Left colon (tissue), 2 donors: Measurements from ENCODE around the gene HPS3. TPM values are rescaled to one million over a fixed set of nuclear protein-coding genes. Genes with fewer than 3 reads are reported as not detected.

Experiments used
- ATAC-seq: fragments of 200-7000 bp; cut with Tn5 transposase; one replicate; pipeline ENCODE4 v1.9.1; 2020; ENCODE audit warnings: mild to moderate bottlenecking, moderate library complexity
- DNase-seq, 2 donors: peaks; one replicate each; pipeline ENCODE4 v3.0.0-alpha.2; 2020
- intact Hi-C, 2 donors: fragments of 100-400 bp; cut with DNase I in 1 of 2; cut with micrococcal nuclease in 1 of 2; formaldehyde crosslinking; loops; one replicate each; pipeline versions ENCODE4 v1.11.2 to v1.14.0; 2022; cut with DNase I, micrococcal nuclease
- total RNA-seq, 2 donors: library from RNA; stranded (reverse); fragmentation: NEBNext Ultra II Directional; extraction: Animal tissue kit (Norgen Biotek cat#: 25700); gene quantifications; one replicate each; pipeline ENCODE4 v1.2.1, GENCODE V29; 2021
- donor health status: DM: no; HTN: no; CAD: no.
- donor health status: DM: yes; HTN: yes; CAD: no.

HPS3 gene
- total RNA-seq, 2 donors from 2014 or later: 15.0 to 18.1 TPM

DNA sequence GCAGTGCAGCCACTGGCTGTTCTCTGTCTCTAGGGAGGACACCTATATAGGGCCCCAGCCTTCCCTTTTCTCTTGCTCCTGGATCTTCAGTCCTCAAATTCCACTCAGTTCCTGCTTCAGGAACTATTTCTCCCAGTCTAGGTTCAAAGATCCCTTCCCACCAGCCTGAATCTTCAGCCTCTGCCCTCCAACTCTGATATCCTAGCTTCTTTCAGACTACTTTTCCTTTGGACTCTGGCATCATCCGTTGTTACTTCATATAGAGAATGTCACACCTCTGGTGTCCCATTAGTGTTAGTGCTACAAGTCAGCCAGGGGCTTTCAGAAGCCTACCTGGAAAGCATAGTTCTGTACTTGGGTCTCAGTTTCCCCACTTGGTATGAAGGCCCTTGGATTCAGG, 10.0 kb upstream of the HPS3 start:
- DNase-seq: no peak

DNA sequence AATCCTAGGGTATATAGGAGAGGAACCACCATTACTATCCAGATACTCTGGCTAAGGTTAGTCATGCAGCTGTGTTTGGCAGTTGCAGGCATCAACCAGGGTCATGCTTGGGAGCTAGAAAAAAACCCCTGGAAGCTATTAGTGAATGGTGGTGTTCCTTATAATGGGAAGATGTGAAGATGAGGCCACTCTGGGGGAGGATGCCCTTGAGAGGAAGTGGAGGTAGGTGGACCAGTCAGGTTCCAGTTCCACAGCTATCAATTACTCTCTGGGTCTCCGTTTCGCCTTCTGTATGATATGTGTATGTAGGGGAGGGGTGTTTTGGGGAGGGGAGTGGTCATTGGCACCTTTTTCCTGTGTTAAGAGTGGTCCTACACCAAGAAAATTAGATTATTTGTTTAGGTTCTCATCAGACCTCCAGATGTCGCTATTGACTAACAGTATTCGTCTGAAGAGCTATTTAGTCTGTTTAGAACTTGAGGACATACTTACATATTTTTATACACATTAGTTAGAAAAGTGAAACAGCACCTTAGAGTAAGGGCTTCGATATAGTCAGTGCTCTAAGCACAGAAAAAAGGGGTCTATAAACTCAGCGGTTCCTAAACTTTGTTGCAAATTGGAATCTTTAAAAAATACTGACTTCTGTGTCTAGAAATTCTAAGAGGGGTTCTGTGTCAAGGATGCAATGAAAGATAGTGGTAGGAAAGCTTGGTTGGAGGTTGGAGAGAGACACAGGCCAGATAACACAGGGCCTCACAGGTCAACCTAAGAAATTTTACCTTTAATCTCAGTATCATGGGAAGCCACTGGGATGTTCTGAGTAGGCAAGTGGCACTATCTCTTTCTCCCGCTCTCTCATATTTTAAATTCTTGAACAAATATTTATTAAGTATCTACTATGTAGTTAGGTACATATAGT, 9.1 kb upstream of the HPS3 start:
- intact Hi-C loops: loop anchor here in 1 of 2 donors (2.0 kb wide), 1 partner anchor 152 kb away; no protein-coding TSS in a partner anchor
- DNase-seq (no peak), ATAC-seq (peak; percentile 66)

More for the DNA sequence above, 10.0 kb upstream of the HPS3 start:
- no peak for ATAC-seq
- intact Hi-C loops: loop anchor here (10.0 kb wide), 2 partner anchors 155 to 165 kb away; no protein-coding TSS in a partner anchor

DNA sequence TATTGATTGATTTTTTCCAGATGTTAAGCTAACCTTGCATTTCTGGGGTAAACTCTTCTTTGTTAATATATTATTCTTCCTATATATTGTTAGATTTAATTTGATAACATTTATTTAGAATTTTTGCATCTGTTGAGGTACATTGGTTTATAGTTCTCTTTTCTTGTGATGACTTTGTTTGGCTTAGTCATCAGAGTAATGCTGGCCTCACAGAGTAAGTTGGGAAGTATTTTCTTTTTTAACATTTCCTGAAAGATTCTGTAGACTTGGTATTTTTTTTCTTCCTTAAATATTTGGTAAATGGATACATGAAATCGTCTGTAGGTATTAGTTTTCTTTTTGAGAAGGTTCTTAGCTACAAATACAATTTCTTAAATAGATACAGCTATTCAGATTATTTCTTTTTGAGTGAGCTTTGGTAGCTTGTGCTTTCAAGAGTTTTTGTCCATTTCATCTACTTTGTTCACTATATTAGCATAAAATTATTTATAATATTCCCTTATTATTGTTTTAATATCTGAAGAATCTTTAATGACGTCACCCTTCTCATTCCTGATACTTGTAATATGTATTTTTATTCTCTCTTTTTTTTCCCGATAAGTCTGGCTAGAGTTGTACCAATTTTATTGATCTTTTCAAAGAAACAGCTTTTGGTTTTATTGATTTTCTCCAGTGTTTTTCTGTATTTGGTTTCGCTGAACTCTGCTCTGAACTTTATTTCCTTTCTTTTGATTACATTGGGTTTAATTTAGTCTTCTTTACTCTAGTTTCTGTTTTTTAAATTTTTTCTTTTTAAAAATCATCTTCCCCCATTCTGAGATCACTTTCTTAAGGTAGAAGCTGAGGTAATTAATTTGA, 6.5 kb upstream of the HPS3 start:
- intact Hi-C loops: no loop called here
- ATAC-seq (no peak), DNase-seq (no peak)

DNA sequence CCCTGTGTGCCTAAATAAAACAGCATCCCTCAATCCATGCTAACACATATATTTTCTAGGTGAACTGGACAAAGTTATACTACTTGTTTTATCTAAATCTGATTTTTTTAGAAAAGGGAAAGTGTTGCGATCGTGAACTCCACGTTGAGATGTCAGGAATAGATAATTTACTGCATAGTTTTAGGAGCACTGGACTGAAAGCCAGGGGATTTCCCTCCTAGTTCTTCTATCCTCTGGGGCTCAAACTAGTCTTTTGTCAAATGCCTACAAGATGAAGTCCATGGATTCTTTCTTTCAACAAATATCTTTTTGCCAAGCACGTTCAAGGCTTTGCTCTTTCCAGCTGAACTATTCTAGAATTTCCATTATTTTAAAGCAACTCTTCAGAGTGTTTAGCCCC, 617 bp upstream of the HPS3 start:
- no peak for DNase-seq
- intact Hi-C loops: no loop called here
- no peak for ATAC-seq

DNA sequence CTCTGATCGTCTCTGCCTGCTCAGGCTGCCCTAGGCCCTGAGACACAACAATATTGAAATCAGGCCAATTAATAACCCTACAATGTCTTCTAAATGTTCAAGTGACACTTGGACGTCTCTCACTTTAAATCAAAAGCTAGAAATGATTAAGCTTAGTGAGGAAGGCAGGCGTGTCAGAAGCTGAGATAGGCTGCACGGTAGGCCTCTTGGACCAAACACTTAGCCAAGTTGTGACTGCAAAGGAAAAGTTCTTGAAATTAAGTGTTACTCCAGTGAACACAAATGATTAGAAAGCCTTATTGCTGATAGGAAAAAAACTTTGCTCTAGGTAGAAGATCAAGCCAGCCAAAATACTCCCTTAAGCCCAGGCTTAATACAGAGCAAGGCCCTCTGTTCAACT, 2.2 kb downstream of the HPS3 start:
- ATAC-seq (no peak), DNase-seq (no peak)
- intact Hi-C loops: no loop called here

DNA sequence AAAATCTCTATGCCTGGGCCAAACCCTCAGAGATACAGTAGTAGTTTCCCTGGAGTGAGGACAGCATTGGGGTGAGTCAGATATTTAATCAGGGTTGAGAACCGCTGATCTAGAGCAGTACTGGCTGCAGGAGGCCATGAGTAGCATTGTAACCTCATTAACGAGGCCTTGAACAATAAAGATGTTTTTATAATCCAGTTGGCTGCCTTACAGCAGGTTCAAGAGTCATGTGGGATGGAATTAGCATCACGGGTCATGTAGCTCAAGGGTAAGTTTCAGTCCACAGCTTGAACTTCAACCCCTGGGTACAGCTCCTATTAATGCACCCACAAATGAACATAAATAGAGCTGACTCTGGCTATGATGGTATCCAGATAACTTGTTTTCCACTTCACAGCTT, 5.1 kb downstream of the HPS3 start:
- DNase-seq (no peak), ATAC-seq (peak; percentile 75)
- intact Hi-C loops: no loop called here

DNA sequence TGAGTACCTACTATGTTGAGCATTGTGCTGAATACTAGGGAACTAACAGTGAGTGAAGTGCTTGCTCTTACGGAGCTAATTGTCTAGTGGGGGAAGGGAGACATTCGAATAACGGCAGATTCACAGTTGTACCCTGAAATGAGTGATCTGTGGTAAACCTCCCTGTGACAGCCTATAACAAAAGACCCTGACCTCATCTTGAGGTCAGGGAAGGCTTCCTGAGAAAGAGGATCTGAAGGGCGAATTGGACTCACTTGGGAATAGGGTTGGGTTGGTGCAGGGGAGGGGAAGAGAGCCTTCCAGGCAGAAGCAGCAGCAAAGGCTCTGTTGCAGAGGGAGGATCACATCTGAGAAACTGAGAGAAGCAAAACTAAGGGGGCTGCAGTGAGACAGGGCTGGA, 13.2 kb downstream of the HPS3 start:
- intact Hi-C loops: no loop called here

DNA sequence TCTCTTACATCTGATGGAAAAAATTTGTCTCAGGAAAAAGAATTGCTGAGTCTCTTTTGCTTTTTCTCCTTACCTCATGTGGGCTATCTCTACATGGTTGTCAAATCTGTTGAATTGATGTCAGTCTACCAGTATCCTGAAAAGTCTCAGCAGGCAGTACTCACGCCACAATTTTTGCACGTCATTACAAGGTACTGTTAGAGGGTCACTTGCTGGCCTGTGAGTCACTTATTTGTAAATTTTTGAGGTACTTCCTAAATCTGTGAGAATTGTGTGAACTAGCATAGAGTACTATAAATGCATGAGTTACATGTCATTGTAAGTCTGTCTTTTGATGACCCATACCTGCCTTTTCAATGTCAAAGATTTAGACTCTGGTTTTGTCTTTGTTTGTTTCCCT, 15.9 kb downstream of the HPS3 start:
- ATAC-seq: no peak
- intact Hi-C loops: no loop called here

More for the DNA sequence above, 13.2 kb downstream of the HPS3 start:
- DNase-seq: no peak
- no peak for ATAC-seq

DNA sequence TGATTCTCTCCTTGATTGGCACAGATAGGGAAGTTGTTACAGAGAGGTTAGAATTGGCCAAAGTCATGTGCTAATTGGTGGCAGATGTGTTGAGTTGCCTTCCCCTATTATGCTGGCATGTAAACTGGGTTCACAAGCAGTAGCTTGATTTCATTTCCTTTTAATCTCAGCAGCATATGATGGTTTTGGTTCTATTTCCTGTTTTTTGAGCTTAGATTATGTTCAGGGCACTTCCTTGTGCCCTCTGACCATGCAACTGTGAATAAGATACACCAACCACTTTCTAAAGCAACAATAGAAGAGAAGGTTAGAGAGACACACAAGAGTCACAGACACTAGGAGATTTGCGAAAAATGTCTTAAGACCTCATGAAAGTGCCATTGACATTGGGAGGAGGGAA, 16.5 kb downstream of the HPS3 start:
- ATAC-seq: peak; percentile 26
- DNase-seq: no peak
- intact Hi-C loops: no loop called here

More for the DNA sequence above, 15.9 kb downstream of the HPS3 start:
- no peak for DNase-seq

DNA sequence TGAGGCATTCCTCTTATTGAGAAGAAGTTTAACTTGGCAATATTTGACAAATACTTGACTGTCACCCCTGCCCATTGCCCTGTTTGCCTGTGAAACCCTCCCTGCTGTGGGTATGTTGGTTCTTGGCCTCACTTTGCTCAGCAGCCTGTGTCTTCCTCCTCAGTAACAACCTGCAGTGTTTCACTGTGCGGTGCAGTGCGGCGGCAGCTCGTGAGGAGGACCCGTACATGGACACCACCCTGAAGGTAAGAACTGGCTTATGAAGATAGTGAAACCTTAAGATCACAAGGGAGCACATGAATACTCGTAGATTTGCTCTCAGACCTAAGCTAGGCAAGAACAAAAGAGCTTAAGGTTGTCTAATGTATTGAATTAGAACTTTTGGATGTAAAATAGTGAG, 21.0 kb downstream of the HPS3 start:
- intact Hi-C loops: no loop called here
- DNase-seq: no peak
- no peak for ATAC-seq

DNA sequence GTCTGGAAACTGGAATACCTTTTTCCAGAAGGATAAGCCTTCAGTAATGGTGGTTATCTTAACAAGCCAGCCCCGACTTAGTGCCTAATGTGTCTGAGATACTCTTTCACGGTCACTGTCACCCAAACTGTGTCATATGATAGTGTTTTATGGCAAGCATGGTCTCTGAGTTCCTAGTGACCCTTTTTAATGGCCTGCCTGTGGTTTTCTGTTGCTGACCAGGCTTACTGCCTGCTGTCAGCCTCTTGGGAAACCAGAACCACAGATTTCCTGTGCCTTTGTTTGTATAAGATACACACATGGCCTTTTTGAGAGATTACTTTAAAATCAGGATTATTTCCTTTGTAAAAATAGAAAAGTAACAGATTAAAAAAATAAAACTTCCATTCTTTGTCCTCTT, 22.4 kb downstream of the HPS3 start:
- no peak for ATAC-seq
- intact Hi-C loops: no loop called here

DNA sequence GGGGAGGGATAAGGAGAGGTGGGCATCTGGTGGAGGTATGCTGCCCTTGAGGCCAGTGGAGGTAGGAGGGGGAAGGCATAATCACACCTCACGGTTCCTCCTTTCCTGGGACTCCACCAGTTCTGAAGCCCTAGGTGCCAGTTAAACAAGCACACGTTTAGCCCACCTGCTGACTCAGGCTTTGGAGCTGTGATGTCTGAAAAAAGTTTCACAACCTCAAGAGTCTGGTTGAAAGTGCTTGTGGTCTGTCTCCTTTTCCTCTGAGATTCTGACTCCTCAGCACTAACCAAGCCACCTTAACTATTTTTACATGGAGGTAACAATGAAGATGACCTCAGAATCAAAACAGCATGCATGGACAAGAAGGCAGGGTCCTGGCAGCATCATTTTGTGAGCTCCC, 23.0 kb downstream of the HPS3 start:
- intact Hi-C loops: no loop called here
- ATAC-seq: no peak
- DNase-seq: no peak

More for the DNA sequence above, 22.4 kb downstream of the HPS3 start:
- no peak for DNase-seq

DNA sequence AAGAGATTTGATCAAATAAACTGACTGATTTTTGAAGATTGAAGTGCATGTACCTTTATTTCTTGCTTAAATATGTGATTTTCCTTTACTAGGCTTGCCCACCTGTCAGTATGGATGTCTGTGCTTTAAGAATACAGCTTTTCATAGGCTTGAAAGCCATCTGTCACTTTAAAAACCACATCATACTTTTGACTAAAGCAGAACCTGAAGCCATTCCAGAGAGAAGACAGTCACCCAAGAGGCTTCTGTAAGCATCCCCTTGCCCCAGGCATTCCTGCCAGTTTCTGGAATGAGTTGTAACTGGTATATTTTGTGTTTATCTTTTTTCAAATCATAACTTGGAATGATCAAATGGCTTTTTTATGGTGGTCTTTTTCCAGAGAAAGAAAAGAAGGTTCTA, 24.0 kb downstream of the HPS3 start:
- intact Hi-C loops: no loop called here
- no peak for DNase-seq
- no peak for ATAC-seq

DNA sequence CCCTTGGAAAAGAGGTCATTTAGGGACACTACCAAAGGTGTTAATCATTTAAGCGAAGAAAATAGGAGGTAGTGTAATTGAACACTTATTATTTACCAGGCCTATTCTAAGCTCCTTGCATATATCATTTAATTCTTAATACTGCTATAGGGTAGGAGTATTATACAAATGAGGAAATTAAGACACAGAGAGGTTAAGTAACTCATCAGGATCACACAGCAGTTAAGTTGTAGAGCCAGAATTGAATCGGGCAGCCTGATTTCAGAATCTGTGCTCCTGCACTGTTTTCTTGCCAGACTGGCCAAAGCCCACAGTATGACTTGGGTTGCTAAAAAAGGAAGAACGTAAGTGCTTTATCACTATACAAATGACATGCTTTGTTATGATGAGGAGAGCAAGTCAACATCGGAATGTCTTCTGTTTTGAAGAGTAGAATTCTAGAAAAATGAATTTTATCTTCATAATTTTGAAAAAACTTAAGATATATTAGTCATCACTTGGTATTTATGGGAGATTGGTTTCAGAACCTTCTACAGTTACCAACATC, 31.4 kb downstream of the HPS3 start:
- ATAC-seq: no peak

DNA sequence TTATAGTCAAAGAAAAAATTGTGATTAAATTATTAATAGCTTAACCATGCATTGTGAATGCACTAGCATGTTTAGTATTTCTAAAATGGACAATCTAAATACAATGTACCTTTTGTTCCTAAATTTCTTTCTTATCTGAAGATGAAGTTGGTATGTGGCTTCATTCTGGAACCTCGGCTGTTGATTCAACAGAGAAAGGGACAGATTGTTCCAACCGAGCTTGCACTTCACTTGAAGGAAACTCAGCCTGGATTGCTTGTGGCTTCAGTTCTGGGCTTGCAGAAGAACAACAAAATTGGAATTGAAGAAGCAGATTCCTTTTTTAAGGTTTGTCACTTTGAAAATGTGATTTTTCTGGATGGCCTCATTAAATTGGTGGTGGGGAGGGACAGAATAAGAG, 32.6 kb downstream of the HPS3 start:
- no peak for ATAC-seq
- intact Hi-C loops: no loop called here
- DNase-seq: no peak

More for the DNA sequence above, 31.4 kb downstream of the HPS3 start:
- no peak for DNase-seq
- intact Hi-C loops: no loop called here

DNA sequence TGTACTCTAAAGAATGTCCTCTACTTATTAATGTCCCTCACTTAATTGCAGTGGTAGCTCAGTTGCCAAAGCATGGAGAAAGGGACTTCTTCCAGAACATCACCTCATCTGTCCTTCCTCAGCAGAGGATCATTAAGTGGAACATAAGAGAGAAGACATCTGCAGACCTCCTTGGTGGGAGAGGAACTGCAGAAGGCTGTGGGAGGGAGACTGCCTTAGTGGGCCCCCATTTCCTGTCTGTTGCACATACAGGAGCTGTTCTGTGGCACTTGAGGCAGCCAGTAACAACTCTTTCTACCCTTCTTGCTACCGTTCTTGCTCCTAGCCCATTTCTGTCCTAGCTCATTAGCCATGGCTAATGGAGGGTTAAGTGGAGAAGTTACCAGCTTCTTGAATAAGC, 33.6 kb downstream of the HPS3 start:
- no peak for DNase-seq
- no peak for ATAC-seq
- intact Hi-C loops: no loop called here

DNA sequence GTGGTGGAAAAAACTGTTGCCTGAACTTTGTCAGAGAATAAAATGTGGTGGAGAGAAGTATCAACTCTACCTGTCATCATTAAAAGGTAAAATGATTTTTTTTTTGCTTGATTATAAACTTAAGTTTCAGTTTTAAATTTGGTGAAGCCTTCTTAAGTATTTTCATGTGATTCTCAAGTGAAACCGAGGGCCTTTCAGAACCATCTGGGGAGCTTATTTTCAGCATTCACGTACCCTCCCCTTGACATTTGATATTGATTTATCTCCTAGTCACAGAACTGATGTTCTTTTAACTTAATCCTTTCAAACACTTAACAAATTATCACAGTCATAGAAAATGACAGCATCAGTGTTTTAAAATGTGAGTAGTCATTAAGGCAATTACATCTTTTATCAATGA, 38.5 kb downstream of the HPS3 start:
- DNase-seq (no peak), ATAC-seq (no peak)
- intact Hi-C loops: no loop called here

DNA sequence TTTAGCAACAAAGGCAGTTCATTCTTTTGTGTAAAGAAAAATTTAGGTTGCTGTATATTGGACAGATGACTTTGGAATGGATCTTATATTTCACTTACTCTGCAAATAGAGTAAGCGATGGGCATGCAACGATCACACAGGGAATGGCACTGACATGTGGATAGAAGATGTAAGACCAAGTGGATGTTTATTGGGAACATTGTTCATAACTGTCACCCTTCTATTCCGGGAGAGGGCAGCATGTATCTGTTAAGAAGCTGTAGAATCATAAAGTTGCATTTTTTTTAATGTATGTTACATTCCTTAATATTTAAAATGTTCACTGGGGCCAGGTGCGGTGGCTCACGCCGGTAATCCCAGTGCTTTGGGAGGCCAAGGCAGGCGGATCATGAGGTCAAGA, 41.2 kb downstream of the HPS3 start:
- intact Hi-C loops: no loop called here
- DNase-seq (no peak), ATAC-seq (no peak)

DNA sequence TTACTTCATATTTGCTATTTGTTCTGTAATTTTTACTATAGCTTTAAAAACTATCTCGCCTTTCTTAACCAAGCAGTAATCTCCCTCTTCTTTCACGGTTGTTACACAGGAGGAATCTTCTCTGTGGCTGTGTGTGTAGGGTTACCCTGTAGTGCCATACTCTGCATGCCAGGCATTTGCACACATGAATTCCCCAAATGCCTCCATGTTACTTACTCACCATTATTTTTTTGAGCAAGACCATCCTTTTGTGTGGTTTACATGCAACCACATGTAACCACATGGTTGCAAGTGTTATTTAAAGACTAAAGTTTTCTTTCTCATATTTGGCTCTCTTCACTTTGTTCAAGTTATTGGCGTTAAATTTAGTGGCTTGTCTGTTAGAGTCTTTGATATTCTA, 45.5 kb downstream of the HPS3 start:
- intact Hi-C loops: no loop called here
- DNase-seq (no peak), ATAC-seq (no peak)

DNA sequence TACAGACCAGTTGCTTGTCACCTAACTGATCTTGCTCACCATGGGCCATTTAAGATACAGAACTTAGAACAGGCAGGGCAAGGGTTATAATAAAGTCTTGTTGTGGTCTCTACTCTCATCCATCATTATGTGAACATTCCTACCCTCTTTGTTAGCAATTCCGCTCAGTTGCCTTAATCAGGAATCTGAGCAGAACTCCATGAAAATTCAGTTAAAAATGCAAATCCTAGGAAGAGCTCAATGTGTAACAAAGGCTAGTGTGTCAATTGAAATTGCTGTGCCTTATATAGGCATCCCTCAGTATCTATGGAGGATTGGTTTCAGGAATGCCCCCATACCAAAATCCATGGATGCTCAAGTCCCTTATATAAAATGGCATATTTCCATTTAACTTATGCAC, 47.7 kb downstream of the HPS3 start:
- no peak for ATAC-seq
- intact Hi-C loops: no loop called here
- no peak for DNase-seq
